UCSD-AML1 (cell line): ENCODE data around the gene WNT7A.
A peak's percentile ranks its signal among the peaks of the same experiment; 100 is the strongest.

Experiments used
- DNase-seq: peaks from one replicate; lab custom pipeline; 2025; ENCODE audit not compliant: unreplicated experiment; lab: John Stamatoyannopoulos, UW

WNT7A gene

DNA sequence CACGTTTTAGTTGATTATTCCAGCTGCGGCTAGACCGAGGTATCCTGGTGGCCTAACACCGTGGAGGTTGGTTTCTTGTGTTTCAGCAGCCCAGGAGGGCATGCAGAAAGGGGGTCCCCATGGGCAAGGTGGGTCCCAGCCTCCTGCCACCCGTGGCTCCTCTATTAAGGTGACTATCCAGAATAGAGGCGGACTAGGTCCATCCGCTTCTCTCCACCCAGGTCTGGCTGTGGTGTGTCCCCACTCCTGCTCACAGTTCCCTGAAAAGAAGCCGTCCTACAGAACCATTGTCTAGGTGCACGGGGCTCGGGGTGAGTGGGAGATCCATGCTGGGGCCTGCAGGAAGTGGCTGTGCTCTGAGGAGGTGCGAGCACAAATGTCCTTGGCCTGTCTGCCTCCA is 81.5 kb downstream of the WNT7A start:
- DNase-seq = no peak

GRCh38 chr3:13796701-13797460 is 83.0 kb downstream of the WNT7A start:
- DNase-seq = no peak

- no peak for DNase-seq
Observed at GRCh38 chr3:13795816-13796215, 84.1 kb downstream of the WNT7A start.

DNA sequence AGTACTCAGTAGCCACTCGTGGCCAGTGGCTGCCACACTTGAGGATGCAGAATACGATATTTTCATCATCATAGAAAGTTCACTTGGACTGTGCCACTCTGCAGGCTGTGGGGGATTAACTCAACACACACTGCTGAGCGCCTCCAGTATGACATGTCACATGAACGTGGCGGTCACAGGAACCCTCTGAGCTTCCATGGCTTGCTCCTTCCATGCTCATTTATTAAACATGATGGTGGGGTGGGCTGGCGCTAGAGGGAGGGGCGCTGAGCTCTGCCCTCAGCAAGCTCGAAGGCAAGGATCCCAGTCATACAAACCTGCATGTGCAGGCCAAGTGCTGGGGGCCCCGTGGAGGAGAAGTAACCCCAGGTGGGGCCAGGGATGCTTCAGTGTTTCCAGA is 85.5 kb downstream of the WNT7A start:
- DNase-seq = no peak

DNA sequence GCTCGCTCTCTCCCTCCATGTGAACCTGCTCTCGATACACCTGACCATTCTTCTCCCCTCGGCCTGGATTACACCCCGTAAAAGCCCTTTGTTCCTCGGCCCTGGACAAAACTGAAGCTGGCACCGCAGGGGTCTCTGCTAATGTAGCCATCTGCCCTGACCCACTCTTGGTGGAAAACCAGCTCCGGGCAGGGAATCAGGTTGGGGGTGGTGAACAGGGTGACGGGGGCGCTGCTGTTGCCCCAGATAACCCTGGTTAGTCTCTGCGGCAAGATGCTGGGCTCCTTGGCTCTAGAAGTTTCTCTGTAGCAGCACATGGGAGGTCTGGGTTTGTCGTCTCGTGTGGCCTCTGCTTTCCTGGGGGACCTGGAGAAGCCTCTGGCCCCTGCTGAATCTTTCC is 86.4 kb downstream of the WNT7A start:
- DNase-seq = no peak

GRCh38 chr3:13792512-13793371 is 87.1 kb downstream of the WNT7A start:
- DNase-seq = no peak

DNA sequence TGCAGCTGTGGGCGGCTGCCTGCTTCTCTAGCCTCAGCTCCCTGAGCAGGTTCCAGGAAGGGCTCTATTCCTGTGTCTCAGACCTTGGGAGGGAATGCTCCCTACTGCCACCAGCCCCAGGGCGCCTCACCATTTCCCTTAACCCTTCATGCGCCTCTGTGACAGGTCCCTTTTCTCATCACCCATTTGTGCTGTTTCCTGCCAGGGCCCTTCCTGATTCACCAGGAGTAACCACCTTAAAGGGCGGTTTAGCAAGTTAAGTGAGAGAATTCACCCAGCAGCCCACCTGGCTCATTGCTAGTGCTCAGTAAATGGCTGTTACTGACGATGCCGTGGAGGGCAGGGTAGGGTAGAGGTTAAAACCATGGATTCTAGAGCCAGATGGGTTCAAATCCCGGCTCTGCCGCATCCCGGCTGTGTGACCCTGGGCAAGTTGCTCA is 87.8 kb downstream of the WNT7A start:
- no peak for DNase-seq

DNA sequence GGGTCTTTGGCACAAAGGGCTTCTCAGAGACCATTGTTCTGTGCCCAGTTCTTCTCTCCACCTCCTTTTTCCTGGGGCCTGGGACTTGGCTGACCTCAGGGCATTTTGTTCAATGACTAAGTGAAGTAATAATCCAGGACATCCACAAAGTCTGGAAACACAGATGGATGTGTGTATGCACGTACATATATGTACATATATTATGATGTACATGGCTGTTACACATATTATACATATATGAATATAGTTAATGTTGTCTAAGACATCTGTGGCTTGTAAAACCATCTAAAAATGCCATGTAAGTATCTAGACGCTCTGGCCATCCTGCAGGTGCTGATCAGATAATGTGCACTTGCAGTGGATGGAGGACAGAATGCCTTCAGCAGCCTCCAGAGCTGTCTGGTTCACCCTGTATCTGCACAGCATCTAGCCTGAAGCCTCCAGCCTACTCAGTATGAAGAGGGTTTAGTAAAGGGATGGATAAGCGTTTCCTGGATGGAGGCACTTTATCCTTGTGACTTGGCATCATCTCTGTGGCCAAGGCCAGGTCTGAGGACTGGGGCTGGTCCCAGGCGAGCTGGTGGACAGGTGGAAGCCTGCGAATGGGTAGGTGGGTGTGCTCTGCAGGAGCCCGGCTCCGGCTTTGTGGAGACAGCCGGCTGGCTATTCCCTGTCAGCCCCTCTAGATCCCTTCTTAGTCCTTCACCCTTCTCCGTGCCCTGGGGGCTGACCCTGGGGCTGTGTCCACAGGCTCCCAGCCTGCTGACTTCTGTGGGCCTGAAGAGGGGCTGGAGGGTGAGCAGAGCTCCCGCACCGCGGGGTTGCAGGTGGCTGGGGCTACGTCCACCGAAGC is 88.4 kb downstream of the WNT7A start:
- DNase-seq = no peak

- no peak for DNase-seq
Observed at GRCh38 chr3:13790376-13791197, 89.3 kb downstream of the WNT7A start.

DNA sequence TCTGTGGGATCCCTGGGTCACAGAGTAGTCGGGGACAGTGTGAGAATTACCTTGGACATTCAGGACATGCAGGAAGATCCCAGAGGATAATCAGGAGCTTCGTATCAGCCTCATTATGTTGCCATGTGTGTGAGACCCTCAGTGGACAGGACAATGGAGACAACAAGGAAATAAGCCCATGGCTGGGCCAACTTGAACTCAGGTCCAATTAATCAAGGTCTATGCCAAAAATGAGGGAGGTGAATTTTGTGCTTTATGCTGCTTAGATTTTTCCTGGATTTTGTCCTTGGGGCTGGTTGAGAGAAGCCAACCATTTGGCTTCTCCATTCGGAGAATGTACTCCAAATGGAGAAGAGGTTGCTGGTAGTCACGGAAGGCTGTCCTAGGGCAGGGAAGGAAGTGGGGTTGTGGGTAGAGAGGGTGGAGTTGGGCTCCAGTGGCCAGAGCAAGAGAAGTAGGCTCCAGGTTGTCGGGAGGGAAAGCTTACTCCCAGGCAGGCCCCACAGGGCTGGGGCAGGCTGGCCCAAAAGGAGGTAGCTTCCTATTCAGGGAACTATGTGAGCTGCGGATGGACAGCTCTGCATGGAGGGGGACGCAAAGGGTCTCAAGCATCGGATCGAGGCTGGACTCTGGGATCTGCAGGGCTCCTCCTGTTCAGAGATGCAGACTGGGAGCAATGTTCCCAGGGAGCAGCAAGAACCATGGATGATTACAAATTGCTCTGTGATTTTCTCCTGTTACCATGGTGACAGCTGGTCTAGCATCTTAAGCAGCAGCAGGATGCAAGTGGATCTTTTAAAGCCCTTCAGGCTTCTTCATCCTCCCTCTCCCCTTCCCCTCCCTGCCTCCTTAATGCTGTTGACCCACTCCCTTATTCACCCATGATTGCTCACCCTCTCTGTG is 91.1 kb downstream of the WNT7A start:
- no peak for DNase-seq

GRCh38 chr3:13787533-13788132 is 92.2 kb downstream of the WNT7A start:
- no peak for DNase-seq

GRCh38 chr3:13786811-13787210 is 93.1 kb downstream of the WNT7A start:
- no peak for DNase-seq

- DNase-seq = no peak
Observed at GRCh38 chr3:13785853-13786436, 93.9 kb downstream of the WNT7A start.

DNA sequence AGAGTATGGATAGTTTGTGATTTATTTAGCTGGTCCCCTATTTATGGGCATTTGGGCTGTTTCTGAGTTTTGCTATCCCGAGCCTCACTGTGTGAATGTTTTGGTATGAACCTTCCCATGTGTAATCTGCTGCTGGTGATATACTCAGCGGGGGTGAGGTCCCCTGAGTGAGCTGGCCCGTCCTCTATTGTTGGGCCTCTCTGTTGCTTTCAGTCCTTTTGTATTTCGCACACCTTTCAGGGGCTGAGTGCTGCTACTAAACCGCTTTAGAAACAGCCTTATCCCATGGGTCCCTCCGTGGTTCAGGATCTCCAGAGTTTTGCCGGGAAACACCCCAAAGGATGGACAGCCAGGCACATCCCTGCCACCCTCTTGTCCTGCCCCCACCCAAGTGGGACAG is 94.5 kb downstream of the WNT7A start:
- no peak for DNase-seq

GRCh38 chr3:13783476-13783875 is 96.4 kb downstream of the WNT7A start:
- no peak for DNase-seq

DNA sequence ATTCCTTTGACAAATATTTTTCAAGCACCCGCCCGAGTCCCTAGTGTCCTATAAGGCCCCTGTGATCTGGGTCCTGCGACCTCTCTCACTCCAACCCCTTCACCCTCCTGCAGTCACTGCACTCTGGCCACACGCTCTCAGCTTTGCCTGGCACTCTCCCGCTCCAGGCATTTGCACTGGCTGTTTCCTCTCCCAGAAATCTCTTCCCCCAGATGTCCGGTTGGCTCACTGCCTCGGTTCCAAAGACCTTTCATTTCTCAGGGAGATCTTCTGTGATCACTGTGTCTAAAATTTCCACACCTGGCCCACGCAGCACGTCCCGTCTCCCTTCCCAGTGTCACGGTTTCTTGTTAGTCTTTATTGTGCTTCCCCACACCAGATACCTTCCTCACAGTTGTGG is 97.4 kb downstream of the WNT7A start:
- DNase-seq = peak; percentile 35

DNA sequence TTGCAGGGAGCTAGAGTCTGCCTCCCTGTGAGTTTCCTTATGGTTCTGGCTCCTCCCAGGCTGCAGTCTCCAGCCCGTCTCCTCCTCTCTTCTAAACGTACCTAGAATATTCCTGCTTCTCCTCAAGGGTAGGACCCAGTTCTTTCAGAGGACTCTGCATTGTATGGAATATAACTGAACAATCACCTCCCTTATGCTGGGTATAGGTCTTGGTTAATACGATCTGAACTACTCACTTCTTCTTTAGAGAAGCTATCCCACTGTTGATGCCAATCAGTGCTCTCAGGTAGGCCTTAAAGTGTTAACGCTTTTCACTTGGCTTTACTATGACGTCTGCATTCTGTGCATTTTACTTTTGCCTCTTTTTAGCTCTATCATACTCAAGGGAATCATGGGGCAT is 98.5 kb downstream of the WNT7A start:
- DNase-seq = no peak

- DNase-seq = no peak
Observed at GRCh38 chr3:13780432-13781176, 99.3 kb downstream of the WNT7A start.
